ENCODE measurements around the gene CLTCL1.

DNA sequence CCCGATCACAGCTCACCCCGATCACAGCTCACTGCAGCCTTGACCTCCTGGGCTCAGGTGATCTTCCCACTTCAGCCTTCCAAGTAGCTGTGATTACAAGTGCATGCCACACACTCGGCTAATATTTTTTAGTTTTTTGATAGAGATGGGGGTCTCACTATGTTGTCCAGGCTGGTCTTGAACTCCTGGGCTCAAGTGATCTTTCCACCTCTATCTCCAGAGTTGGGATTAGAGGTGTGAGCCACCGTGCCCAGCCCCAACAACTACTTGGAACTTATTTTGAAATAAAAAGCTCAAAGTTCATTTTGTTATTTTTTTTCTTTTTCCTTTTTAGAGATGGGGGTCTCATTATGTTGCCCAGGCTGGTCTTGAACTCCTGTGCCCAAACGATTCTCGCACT, 85.2 kb downstream of the CLTCL1 start:
- TF ChIP-seq, protein P1, sequence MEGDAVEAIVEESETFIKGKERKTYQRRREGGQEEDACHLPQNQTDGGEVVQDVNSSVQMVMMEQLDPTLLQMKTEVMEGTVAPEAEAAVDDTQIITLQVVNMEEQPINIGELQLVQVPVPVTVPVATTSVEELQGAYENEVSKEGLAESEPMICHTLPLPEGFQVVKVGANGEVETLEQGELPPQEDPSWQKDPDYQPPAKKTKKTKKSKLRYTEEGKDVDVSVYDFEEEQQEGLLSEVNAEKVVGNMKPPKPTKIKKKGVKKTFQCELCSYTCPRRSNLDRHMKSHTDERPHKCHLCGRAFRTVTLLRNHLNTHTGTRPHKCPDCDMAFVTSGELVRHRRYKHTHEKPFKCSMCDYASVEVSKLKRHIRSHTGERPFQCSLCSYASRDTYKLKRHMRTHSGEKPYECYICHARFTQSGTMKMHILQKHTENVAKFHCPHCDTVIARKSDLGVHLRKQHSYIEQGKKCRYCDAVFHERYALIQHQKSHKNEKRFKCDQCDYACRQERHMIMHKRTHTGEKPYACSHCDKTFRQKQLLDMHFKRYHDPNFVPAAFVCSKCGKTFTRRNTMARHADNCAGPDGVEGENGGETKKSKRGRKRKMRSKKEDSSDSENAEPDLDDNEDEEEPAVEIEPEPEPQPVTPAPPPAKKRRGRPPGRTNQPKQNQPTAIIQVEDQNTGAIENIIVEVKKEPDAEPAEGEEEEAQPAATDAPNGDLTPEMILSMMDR (IDR thresholded peaks at IDR 0.05) = no peak
- no peak for TF ChIP-seq POLR2A (IDR thresholded peaks at IDR 0.05)
